Mucosa of descending colon (tissue), 3 donors: ENCODE measurements around the gene TMEM198. TPM values are rescaled to one million over a fixed set of nuclear protein-coding genes. Genes with fewer than 3 reads are reported as not detected.
A peak's percentile ranks its signal among the peaks of the same experiment; 100 is the strongest.

Experiments
- ATAC-seq: fragments of 200-7000 bp; cut with Tn5 transposase; one replicate; pipeline ENCODE4 v1.9.1; 2020; ENCODE audit warnings: mild to moderate bottlenecking, moderate library complexity
- DNase-seq, 3 donors: peaks; one replicate each; pipeline ENCODE4 v3.0.0-alpha.2; 2020
- H3K36me3 ChIP-seq: fragments of 200-600 bp; one replicate; pipeline ENCODE4 v1.8.0; 2021; ENCODE audit warnings: low read depth, mild to moderate bottlenecking
- H3K4me1 ChIP-seq: fragments of 200-600 bp; one replicate; pipeline ENCODE4 v1.8.0; 2021; ENCODE audit warnings: low read depth, mild to moderate bottlenecking
- H3K4me3 ChIP-seq: fragments of 200-600 bp; one replicate; pipeline ENCODE4 v1.8.0; 2021; ENCODE audit warnings: mild to moderate bottlenecking
- H3K9me3 ChIP-seq: fragments of 200-600 bp; one replicate; pipeline ENCODE4 v1.8.0; 2021; ENCODE audit warnings: mild to moderate bottlenecking
- CTCF ChIP-seq: fragments of 200-600 bp; IDR thresholded peaks from one replicate; pipeline ENCODE4 v1.8.0; 2022; ENCODE audit warnings: antibody characterized with exemption, mild to moderate bottlenecking
- intact Hi-C, 2 donors: fragments of 100-400 bp; cut with DNase I in 1 of 2; cut with micrococcal nuclease in 1 of 2; formaldehyde crosslinking; loops; one replicate each; pipeline versions ENCODE4 v1.11.0 to v1.11.1; 2022; cut with DNase I, micrococcal nuclease
- total RNA-seq, 3 donors: library from RNA; stranded (reverse); fragmentation: NEBNext Ultra II Directional in 2 of 3; extraction: Animal tissue kit (Norgen Biotek cat#: 25700) in 2 of 3; gene quantifications; one replicate each; pipeline versions ENCODE4 v1.2.1 to v1.2.4, GENCODE V29; 2021 to 2023
- donor health status: DM: no; HTN: no; CAD: no; lungs with moderate emphysema.
- donor health status: DM: no; HTN: no; CAD: no.
- donor health status: DM: no; HTN: yes; CAD: no.

Gene TMEM198
- total RNA-seq, 3 donors from 2014 or later: 0.69 to 2.7 (median 2.7) TPM

- TF ChIP-seq CTCF: no peak
- intact Hi-C loops: loop anchor here in 1 of 2 donors (10.0 kb wide), 1 partner anchor 134 kb away; no protein-coding TSS in a partner anchor
- Histone ChIP-seq H3K4me1 (peaks cover 9% of the 10 kb centered on the region), H3K4me3 (no peak overlapping the region), H3K36me3 (no peaks in the 10 kb centered on the region), H3K9me3 (no peaks in the 10 kb centered on the region)
- DNase-seq: peak in 1 of 3 donors; percentile 23
- no peak for ATAC-seq
Measured at GRCh38 chr2:219538504-219538951, 5.3 kb upstream of the TMEM198 start.

- ATAC-seq (no peak), DNase-seq (peak in 1 of 3 donors; percentile 45)
- Histone ChIP-seq H3K4me3 (no peak overlapping the region), H3K36me3 (no peaks in the 10 kb centered on the region), H3K4me1 (peaks cover 11% of the 10 kb centered on the region), H3K9me3 (no peaks in the 10 kb centered on the region)
- no peak for TF ChIP-seq CTCF
- intact Hi-C loops: loop anchor here in 1 of 2 donors (10.0 kb wide), 1 partner anchor 134 kb away; no protein-coding TSS in a partner anchor
Measured at GRCh38 chr2:219538956-219539788, 4.7 kb upstream of the TMEM198 start.

GRCh38 chr2:219539926-219540678 lies 3.7 kb upstream of the TMEM198 start:
- intact Hi-C loops: loop anchor here in 1 of 2 donors (10.0 kb wide), 1 partner anchor 135 kb away; no protein-coding TSS in a partner anchor
- ATAC-seq: no peak

GRCh38 chr2:219540784-219541504 lies 2.9 kb upstream of the TMEM198 start:
- Histone ChIP-seq H3K36me3 (no peaks in the 10 kb centered on the region), H3K4me1 (peaks cover 15% of the 10 kb centered on the region), H3K4me3 (no peak overlapping the region), H3K9me3 (no peaks in the 10 kb centered on the region)
- intact Hi-C loops: no loop called here
- TF ChIP-seq CTCF: no peak
- no peak for ATAC-seq
- DNase-seq: peak in 1 of 3 donors; percentile 41

More at GRCh38 chr2:219539926-219540678, 3.7 kb upstream of the TMEM198 start:
- H3K36me3 ChIP-seq: no peaks in the 10 kb centered on the region
- peaks cover 15% of the 10 kb centered on the region for H3K4me1 ChIP-seq
- no peak for TF ChIP-seq CTCF
- H3K4me3 ChIP-seq: no peak overlapping the region
- no peaks in the 10 kb centered on the region for H3K9me3 ChIP-seq
- peak in 1 of 3 donors; percentile 53 for DNase-seq

- TF ChIP-seq CTCF: peak; percentile 95
- DNase-seq: peak; percentile 92 to 95 (median 95)
- intact Hi-C loops: no loop called here
- Histone ChIP-seq H3K36me3 (no peaks in the 10 kb centered on the region), H3K4me3 (no peak overlapping the region), H3K9me3 (no peaks in the 10 kb centered on the region), H3K4me1 (peaks cover 15% of the 10 kb centered on the region)
- ATAC-seq: peak; percentile 69
Measured at GRCh38 chr2:219541611-219542180, 2.1 kb upstream of the TMEM198 start.
